ENCODE data around the gene PXDC1. TPM values are rescaled to one million over a fixed set of nuclear protein-coding genes. Genes with fewer than 3 reads are reported as not detected.
"Not testable (repeated sequence)": the region's sequence is repeated elsewhere in the genome, so short reads cannot be mapped to it uniquely, and the experiment has no call there.

The PXDC1 gene
- total RNA-seq, 2 experiments from 2014 or later, result 0.17 to 0.27 TPM

- ChIA-PET CTCF (no interaction called here), POLR2A (no interaction called here)
- Histone ChIP-seq H3K36me3 (ENCODE audit: insufficient read depth, low read length) (no peaks in the 10 kb centered on the region), H3K27me3 (ENCODE audit: control insufficient read depth in 1 of 2, insufficient read depth in 2 of 2, low read length in 2 of 2) (peaks cover 0 to 6% of the 10 kb centered on the region in 2 experiments), H3K4me1 (ENCODE audit: insufficient read depth, low read length) (no peaks in the 10 kb centered on the region), H3K9me3 (ENCODE audit: control insufficient read depth in 1 of 2, insufficient read depth in 1 of 2, low read length in 2 of 2) (peaks cover 0 to 4% of the 10 kb centered on the region in 2 experiments), H3K4me3 (ENCODE audit: low read length) (no peak overlapping the region), H3K27ac (ENCODE audit: low read depth in 1 of 2, low read length in 2 of 2) (no peak overlapping the region)
- Mint-ChIP-seq H3K27me3 (peaks cover 70% of the 10 kb centered on the region), H3K9me3 (no peaks in the 10 kb centered on the region), H3K27ac (no peak overlapping the region), H3K4me3 (no peak overlapping the region), H3K4me1 (ENCODE audit: low read depth) (no peaks in the 10 kb centered on the region), H3K36me3 (ENCODE audit: low read depth) (no peaks in the 10 kb centered on the region)
- intact Hi-C loops (cut with DNase I, micrococcal nuclease), result no loop called here
- no peak for ATAC-seq (ENCODE audit: poor library complexity)
- DNase-seq, result no peak
- no peak for TF ChIP-seq CTCF (IDR thresholded peaks at IDR 0.05)
These were observed 17.0 kb upstream of the PXDC1 start for GRCh38 chr6:3768502-3768901.

DNA sequence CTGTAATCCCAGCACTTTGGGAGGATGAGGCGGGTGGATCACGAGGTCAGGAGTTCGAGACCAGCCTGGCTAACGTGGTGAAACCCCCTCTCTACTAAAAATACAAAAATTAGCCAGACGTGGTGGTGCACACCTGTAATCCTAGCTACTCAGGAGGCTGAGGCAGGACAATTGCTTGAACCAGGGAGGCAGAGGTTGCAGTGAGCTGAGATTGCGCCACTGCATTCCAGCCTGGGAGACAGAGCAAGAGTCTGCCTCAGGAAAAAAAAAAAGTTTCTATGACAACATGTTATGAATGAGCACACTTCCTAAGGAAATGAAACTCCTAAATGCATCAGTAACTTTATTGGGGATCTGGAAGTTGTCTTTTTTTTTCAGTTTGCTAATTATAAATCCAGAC is 16.0 kb upstream of the PXDC1 start:
- H3K27ac ChIP-seq (ENCODE audit: low read depth in 1 of 2, low read length in 2 of 2); H3K36me3 Mint-ChIP-seq (ENCODE audit: low read depth); H3K4me1 ChIP-seq (ENCODE audit: insufficient read depth, low read length); H3K4me1 Mint-ChIP-seq (ENCODE audit: low read depth); POLR2A ChIA-PET; H3K36me3 ChIP-seq (ENCODE audit: insufficient read depth, low read length); H3K9me3 ChIP-seq (ENCODE audit: control insufficient read depth in 1 of 2, insufficient read depth in 1 of 2, low read length in 2 of 2); H3K4me3 Mint-ChIP-seq; H3K9me3 Mint-ChIP-seq; H3K27ac Mint-ChIP-seq; H3K4me3 ChIP-seq (ENCODE audit: low read length); H3K27me3 ChIP-seq (ENCODE audit: control insufficient read depth in 1 of 2, insufficient read depth in 2 of 2, low read length in 2 of 2); CTCF ChIA-PET; DNase-seq; intact Hi-C loops (cut with DNase I, micrococcal nuclease); ATAC-seq (ENCODE audit: poor library complexity): not testable (repeated sequence)
- peaks cover 63% of the 10 kb centered on the region for H3K27me3 Mint-ChIP-seq

GRCh38 chr6:3766214-3766613 is 14.7 kb upstream of the PXDC1 start:
- H3K27ac Mint-ChIP-seq, result no peak overlapping the region
- CTCF ChIA-PET, result no interaction called here

More at GRCh38 chr6:3766214-3766613, 14.7 kb upstream of the PXDC1 start:
- Histone ChIP-seq H3K9me3 (ENCODE audit: control insufficient read depth in 1 of 2, insufficient read depth in 1 of 2, low read length in 2 of 2) (no peaks in the 10 kb centered on the region), H3K4me1 (ENCODE audit: insufficient read depth, low read length) (no peaks in the 10 kb centered on the region), H3K27me3 (ENCODE audit: control insufficient read depth in 1 of 2, insufficient read depth in 2 of 2, low read length in 2 of 2) (peaks cover 0 to 6% of the 10 kb centered on the region in 2 experiments), H3K36me3 (ENCODE audit: insufficient read depth, low read length) (no peaks in the 10 kb centered on the region), H3K4me3 (ENCODE audit: low read length) (no peak overlapping the region), H3K27ac (ENCODE audit: low read depth in 1 of 2, low read length in 2 of 2) (no peak overlapping the region)
- DNase-seq (no peak), ATAC-seq (ENCODE audit: poor library complexity) (no peak)
- no peak overlapping the region for H3K4me3 Mint-ChIP-seq
- no peaks in the 10 kb centered on the region for H3K9me3 Mint-ChIP-seq
- POLR2A ChIA-PET, result no interaction called here
- no peak for TF ChIP-seq CTCF (IDR thresholded peaks at IDR 0.05)
- no peaks in the 10 kb centered on the region for H3K4me1 Mint-ChIP-seq (ENCODE audit: low read depth)
- intact Hi-C loops (cut with DNase I, micrococcal nuclease), result no loop called here
- no peaks in the 10 kb centered on the region for H3K36me3 Mint-ChIP-seq (ENCODE audit: low read depth)
- peaks cover 56% of the 10 kb centered on the region for H3K27me3 Mint-ChIP-seq

Data from CD4-positive, alpha-beta T cell (primary cell).